Lung microvascular endothelial cell (primary cell): ENCODE data around the gene PFDN4. TPM values are rescaled to one million over a fixed set of nuclear protein-coding genes. Genes with fewer than 3 reads are reported as not detected.

Experiments used
- DNase-seq, 2 donors: peaks; one replicate each; pipeline versions ENCODE4 v3.0.0 to v3.0.0-alpha.2; 2010; ENCODE audit warnings: low read depth in 2 of 2
- total RNA-seq: library from RNA; depleted of rRNA; stranded (reverse); fragments of >200 nt; gene quantifications from 2 replicates; pipeline ENCODE4 v1.2.1, GENCODE V29; 2014

Gene PFDN4
- total RNA-seq, 1 donor from 2014 or later, result 57.5 TPM

GRCh38 chr20:54267483-54268003 is 59.7 kb downstream of the PFDN4 start:
- no peak for DNase-seq

DNA sequence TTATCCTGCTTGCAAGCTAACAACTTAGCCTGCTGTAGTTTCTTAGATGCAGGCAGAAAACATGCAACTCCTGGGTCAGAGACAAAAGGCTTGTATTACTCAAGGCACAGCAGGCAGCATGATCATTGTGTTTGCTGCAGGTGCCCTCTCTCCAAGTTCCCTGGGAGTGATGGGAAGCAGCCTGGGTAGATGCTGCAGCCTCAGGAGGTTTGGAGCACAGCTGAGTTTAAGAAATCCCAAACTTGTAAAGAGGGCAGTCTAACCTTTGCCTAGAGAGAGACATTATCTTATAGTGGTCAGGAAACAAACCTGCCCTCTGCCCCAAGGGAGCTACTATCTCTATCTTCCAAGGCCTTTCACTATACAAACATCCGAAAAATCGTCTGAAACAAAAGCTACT is 61.1 kb downstream of the PFDN4 start:
- no peak for DNase-seq

Other genes starting within 250 kb of the PFDN4 start
- not detected in 2 replicates for gene BCAS1, start 137.5 kb upstream of the PFDN4 start, total RNA-seq
- not detected in 2 replicates for gene CYP24A1, start 34.1 kb upstream of the PFDN4 start, total RNA-seq